Measurements from ENCODE around the gene BTBD8.
A peak's percentile ranks its signal among the peaks of the same experiment; 100 is the strongest.
"Not testable (repeated sequence)": the region's sequence is repeated elsewhere in the genome, so short reads cannot be mapped to it uniquely, and the experiment has no call there.

BTBD8 gene

DNA sequence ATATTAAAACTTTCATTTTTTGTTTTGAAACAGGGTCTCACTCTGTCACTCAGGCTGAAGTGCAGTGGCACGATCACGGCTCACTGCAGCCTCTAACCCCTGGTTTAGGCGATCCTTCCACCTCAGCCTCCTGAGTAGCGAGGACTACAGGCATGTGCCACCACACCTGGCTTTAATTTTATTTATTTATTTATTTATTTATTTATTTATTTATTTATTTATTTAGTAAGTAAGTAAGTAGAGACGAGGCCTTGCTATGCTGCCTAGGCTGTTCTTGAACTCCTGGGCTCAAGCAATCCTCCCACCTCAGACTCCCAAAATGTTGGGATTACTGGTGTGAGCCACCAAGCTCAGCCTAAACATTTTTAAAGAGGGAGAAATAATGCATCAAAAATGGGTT, 3.8 kb upstream of the BTBD8 start:
- Mint-ChIP-seq H3K36me3 (ENCODE audit: low read depth) (no peaks in the 10 kb centered on the region), H3K4me1 (ENCODE audit: low read depth) (peaks cover 3% of the 10 kb centered on the region), H3K9me3 (no peaks in the 10 kb centered on the region), H3K27ac (no peak overlapping the region), H3K27me3 (ENCODE audit: low read depth) (peaks cover 19% of the 10 kb centered on the region), H3K4me3 (no peak overlapping the region)

DNA sequence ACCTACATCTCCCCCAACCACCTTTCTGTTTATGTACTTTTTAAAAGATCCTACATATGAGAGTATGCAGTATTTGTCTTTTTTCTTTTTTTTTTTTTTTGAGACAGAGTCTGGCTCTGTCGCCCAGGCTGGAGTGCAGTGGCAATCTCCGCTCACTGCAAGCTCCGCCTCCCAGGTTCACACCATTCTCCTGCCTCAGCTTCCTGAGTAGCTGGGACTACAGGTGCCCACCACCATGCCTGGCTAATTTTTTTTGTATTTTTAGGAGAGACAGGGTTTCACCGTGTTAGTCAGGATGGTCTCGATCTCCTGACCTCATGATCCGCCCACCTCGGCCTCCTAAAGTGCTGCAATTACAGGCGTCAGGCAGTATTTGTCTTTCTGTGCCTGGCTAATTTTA, 2.1 kb upstream of the BTBD8 start:
- H3K27ac Mint-ChIP-seq; H3K4me3 Mint-ChIP-seq; H3K36me3 Mint-ChIP-seq (ENCODE audit: low read depth); H3K9me3 Mint-ChIP-seq; H3K4me1 Mint-ChIP-seq (ENCODE audit: low read depth): not testable (repeated sequence)
- peaks cover 16% of the 10 kb centered on the region for H3K27me3 Mint-ChIP-seq (ENCODE audit: low read depth)

DNA sequence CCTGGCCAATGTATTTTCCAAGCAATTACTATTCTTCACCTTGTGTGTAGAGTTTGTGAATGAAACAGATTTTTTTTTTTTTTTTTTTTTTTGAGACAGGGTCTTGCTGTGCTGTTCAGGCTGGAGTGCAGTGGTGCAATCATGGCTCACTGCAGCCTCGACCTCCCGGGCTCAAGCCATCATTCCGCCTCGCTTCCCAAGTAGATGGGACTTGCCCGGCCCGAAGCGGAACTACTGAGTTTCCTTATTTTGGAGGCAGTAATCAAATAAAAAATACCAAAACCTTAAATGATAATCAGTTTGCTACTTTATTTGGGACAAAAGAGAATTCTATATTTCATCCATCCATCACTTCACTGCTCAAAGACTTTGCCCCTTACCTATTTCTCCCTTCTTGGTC, 704 bp upstream of the BTBD8 start:
- no peak overlapping the region for H3K27ac Mint-ChIP-seq
- H3K4me1 Mint-ChIP-seq (ENCODE audit: low read depth): peaks cover 3% of the 10 kb centered on the region
- H3K36me3 Mint-ChIP-seq (ENCODE audit: low read depth): no peaks in the 10 kb centered on the region
- H3K27me3 Mint-ChIP-seq (ENCODE audit: low read depth): peaks cover 7% of the 10 kb centered on the region
- no peak overlapping the region for H3K4me3 Mint-ChIP-seq
- no peaks in the 10 kb centered on the region for H3K9me3 Mint-ChIP-seq

GRCh38 chr1:92081031-92081430, 886 bp downstream of the BTBD8 start:
- H3K4me3 Mint-ChIP-seq: peak overlapping the region; percentile 97
- peaks cover 12% of the 10 kb centered on the region for H3K9me3 Mint-ChIP-seq
- peaks cover 3% of the 10 kb centered on the region for H3K4me1 Mint-ChIP-seq (ENCODE audit: low read depth)
- H3K27me3 Mint-ChIP-seq (ENCODE audit: low read depth): no peaks in the 10 kb centered on the region
- no peak overlapping the region for H3K27ac Mint-ChIP-seq
- peaks cover 2% of the 10 kb centered on the region for H3K36me3 Mint-ChIP-seq (ENCODE audit: low read depth)

DNA sequence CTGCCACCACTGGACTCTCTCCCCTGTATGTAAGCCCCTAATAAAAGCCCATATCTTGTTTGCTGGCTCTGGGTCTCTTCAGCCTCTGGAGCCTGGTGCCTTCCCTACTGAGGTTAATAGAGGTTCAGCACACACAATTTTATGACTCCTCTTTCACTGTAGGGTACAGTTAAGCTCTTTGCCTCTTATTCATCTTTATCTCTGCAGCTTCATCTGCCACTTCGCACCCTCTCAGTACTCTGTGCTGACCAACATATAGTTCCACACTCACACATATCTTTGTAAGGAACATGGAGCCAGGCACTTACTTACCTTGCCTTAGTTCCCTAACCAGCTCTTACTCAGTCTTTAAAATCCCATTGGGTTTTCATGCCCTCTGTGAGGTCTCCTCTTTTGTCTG, 4.5 kb downstream of the BTBD8 start:
- H3K27ac Mint-ChIP-seq: no peak overlapping the region
- no peak overlapping the region for H3K4me3 Mint-ChIP-seq

GRCh38 chr1:92085727-92086126, 5.6 kb downstream of the BTBD8 start:
- peaks cover 2% of the 10 kb centered on the region for H3K36me3 Mint-ChIP-seq (ENCODE audit: low read depth)
- H3K4me1 Mint-ChIP-seq (ENCODE audit: low read depth): no peaks in the 10 kb centered on the region
- H3K27me3 Mint-ChIP-seq (ENCODE audit: low read depth): no peaks in the 10 kb centered on the region
- no peak overlapping the region for H3K27ac Mint-ChIP-seq
- no peak overlapping the region for H3K4me3 Mint-ChIP-seq
- H3K9me3 Mint-ChIP-seq: peaks cover 19% of the 10 kb centered on the region

More for the DNA sequence above, 4.5 kb downstream of the BTBD8 start:
- Mint-ChIP-seq H3K27me3 (ENCODE audit: low read depth) (no peaks in the 10 kb centered on the region), H3K36me3 (ENCODE audit: low read depth) (peaks cover 2% of the 10 kb centered on the region), H3K9me3 (peaks cover 19% of the 10 kb centered on the region), H3K4me1 (ENCODE audit: low read depth) (peaks cover 3% of the 10 kb centered on the region)

DNA sequence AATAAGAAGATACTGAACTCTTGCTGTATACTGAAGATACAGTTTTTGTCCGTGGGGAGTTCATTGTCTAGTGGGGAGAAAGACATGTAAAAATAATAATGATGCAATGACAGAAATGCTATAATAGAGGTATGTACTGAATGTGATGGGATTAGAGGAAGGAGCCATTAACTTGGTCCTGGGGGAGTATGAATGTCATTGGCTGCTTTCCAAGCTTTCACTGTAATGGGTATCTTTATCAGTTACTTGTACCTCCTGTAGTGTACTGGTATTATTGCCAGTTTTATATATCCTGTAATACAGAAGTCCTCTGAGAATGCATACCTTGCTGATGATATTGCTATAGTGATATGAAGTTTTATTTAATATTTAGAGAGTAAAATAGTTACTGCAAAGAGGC, 7.4 kb downstream of the BTBD8 start:
- Mint-ChIP-seq H3K36me3 (ENCODE audit: low read depth) (peaks cover 2% of the 10 kb centered on the region), H3K9me3 (peaks cover 19% of the 10 kb centered on the region), H3K4me3 (no peak overlapping the region), H3K27ac (no peak overlapping the region), H3K4me1 (ENCODE audit: low read depth) (no peaks in the 10 kb centered on the region), H3K27me3 (ENCODE audit: low read depth) (no peaks in the 10 kb centered on the region)

- Mint-ChIP-seq H3K9me3 (peaks cover 2% of the 10 kb centered on the region), H3K27ac (no peak overlapping the region), H3K36me3 (ENCODE audit: low read depth) (peaks cover 2% of the 10 kb centered on the region), H3K27me3 (ENCODE audit: low read depth) (no peaks in the 10 kb centered on the region), H3K4me1 (ENCODE audit: low read depth) (peaks cover 2% of the 10 kb centered on the region), H3K4me3 (no peak overlapping the region)
These were observed 11.5 kb downstream of the BTBD8 start for GRCh38 chr1:92091625-92092024.

GRCh38 chr1:92094090-92094489, 13.9 kb downstream of the BTBD8 start:
- Mint-ChIP-seq H3K4me3 (no peak overlapping the region), H3K27ac (no peak overlapping the region), H3K4me1 (ENCODE audit: low read depth) (peaks cover 2% of the 10 kb centered on the region), H3K27me3 (ENCODE audit: low read depth) (no peaks in the 10 kb centered on the region), H3K9me3 (no peaks in the 10 kb centered on the region), H3K36me3 (ENCODE audit: low read depth) (peaks cover 2% of the 10 kb centered on the region)

DNA sequence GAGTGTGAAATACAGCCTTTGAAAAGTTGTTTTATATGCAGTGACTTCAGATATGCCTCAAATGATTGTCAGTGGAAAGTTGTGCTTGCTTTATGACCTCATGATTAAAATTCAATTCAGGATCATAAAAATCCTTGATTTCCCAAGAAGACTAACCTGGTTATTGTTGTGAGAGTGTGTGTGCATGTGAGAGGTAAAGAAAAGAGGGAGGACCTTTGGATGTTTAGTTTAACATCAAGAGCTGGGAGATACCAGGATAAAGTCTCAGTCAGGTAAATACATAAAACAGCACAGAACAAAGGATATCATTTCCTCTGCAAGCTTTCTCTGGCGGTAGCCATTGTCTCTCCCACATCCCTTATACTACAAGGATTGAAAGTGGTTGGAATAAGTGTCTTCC, 14.4 kb downstream of the BTBD8 start:
- H3K36me3 Mint-ChIP-seq (ENCODE audit: low read depth): peaks cover 2% of the 10 kb centered on the region
- no peak overlapping the region for H3K4me3 Mint-ChIP-seq
- no peaks in the 10 kb centered on the region for H3K9me3 Mint-ChIP-seq
- H3K4me1 Mint-ChIP-seq (ENCODE audit: low read depth): peaks cover 2% of the 10 kb centered on the region
- H3K27me3 Mint-ChIP-seq (ENCODE audit: low read depth): no peaks in the 10 kb centered on the region
- H3K27ac Mint-ChIP-seq: no peak overlapping the region

GRCh38 chr1:92095874-92096273, 15.7 kb downstream of the BTBD8 start:
- Mint-ChIP-seq H3K27me3 (ENCODE audit: low read depth) (no peaks in the 10 kb centered on the region), H3K4me1 (ENCODE audit: low read depth) (peaks cover 2% of the 10 kb centered on the region), H3K4me3 (no peak overlapping the region), H3K36me3 (ENCODE audit: low read depth) (peaks cover 2% of the 10 kb centered on the region), H3K9me3 (no peaks in the 10 kb centered on the region), H3K27ac (no peak overlapping the region)

DNA sequence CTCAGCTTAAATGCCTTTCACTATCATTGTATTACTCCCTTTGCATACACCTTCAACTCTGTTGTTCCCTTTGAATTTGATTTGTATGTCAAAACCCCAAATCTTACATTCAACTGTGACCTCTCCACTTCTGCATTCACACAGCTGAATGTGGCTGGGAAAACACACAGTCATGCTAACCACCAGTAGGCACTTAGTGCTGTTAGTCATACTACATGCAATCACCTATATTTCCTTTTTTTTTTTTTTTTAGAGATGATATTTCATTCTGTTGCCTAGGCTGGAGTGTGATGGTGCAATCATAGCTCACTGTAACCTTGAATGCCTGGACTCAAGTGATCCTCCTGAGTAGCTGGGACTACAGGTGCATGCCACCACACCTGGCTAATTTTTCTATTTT, 16.2 kb downstream of the BTBD8 start:
- H3K27ac Mint-ChIP-seq: no peak overlapping the region
- H3K4me1 Mint-ChIP-seq (ENCODE audit: low read depth): peaks cover 2% of the 10 kb centered on the region
- no peaks in the 10 kb centered on the region for H3K9me3 Mint-ChIP-seq
- H3K4me3 Mint-ChIP-seq: no peak overlapping the region
- H3K27me3 Mint-ChIP-seq (ENCODE audit: low read depth): no peaks in the 10 kb centered on the region
- H3K36me3 Mint-ChIP-seq (ENCODE audit: low read depth): peaks cover 2% of the 10 kb centered on the region

DNA sequence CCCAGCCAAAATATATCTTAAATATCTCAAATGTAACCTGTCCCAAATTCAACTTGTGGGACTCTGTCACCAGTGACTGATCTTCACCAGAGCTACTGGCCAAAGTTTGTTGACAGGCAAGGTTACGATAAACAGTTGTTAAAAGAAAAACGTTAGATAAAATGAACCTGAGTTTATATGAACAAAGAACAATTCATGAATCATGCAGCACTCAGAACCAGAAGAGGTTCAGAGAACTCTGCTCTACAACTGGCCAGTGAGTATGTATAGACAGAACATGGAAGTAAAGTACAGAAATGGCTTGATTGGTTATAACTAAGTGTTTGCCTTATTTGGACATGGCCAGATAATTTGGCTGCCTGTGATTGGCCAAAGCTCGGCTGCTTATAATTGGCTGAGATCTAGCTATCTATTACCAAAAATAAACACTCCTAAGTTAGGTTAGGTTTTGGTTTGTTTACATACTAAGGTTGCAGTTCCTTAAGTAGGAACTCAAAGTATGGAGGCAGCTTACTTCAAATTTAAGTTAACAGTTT, 25.5 kb downstream of the BTBD8 start:
- no peaks in the 10 kb centered on the region for H3K4me1 Mint-ChIP-seq (ENCODE audit: low read depth)
- no peak overlapping the region for H3K27ac Mint-ChIP-seq
- no peak overlapping the region for H3K4me3 Mint-ChIP-seq
- no peaks in the 10 kb centered on the region for H3K27me3 Mint-ChIP-seq (ENCODE audit: low read depth)
- no peaks in the 10 kb centered on the region for H3K9me3 Mint-ChIP-seq
- H3K36me3 Mint-ChIP-seq (ENCODE audit: low read depth): no peaks in the 10 kb centered on the region

DNA sequence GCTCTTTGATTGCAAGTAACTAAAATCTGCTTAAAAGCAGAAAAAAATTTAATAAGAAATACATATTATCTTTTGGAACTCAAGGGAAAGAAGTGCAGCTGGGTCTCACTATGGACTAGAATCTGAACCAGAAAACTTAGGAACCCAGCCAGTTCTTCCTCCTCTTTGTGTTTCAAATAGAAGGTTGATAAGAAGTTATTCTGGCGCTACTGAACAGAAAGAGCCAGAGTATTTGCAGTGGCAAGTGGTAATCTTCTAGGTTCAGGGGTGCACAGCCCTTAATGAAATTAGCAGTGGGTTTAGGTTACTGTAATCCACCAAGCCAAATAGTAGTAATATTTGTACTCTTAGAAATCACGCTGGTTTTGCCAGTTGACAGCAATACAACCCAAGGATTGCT, 28.5 kb downstream of the BTBD8 start:
- Mint-ChIP-seq H3K4me3 (no peak overlapping the region), H3K36me3 (ENCODE audit: low read depth) (no peaks in the 10 kb centered on the region), H3K4me1 (ENCODE audit: low read depth) (no peaks in the 10 kb centered on the region), H3K27ac (no peak overlapping the region), H3K27me3 (ENCODE audit: low read depth) (no peaks in the 10 kb centered on the region), H3K9me3 (no peaks in the 10 kb centered on the region)

GRCh38 chr1:92117526-92117925, 37.4 kb downstream of the BTBD8 start:
- Mint-ChIP-seq H3K9me3 (no peaks in the 10 kb centered on the region), H3K36me3 (ENCODE audit: low read depth) (no peaks in the 10 kb centered on the region), H3K4me1 (ENCODE audit: low read depth) (no peaks in the 10 kb centered on the region), H3K4me3 (no peak overlapping the region), H3K27ac (no peak overlapping the region), H3K27me3 (ENCODE audit: low read depth) (no peaks in the 10 kb centered on the region)

- Mint-ChIP-seq H3K9me3 (no peaks in the 10 kb centered on the region), H3K27me3 (ENCODE audit: low read depth) (no peaks in the 10 kb centered on the region), H3K4me3 (no peak overlapping the region), H3K4me1 (ENCODE audit: low read depth) (peaks cover under 1% of the 10 kb centered on the region), H3K27ac (no peak overlapping the region), H3K36me3 (ENCODE audit: low read depth) (no peaks in the 10 kb centered on the region)
These were observed 38.7 kb downstream of the BTBD8 start for GRCh38 chr1:92118826-92119225.

Measured in T-helper 1 cell treated with Interleukin-12 subunit alpha and Interleukin-12 subunit beta and Interleukin-4 antibody, amounts not matched to agents 30 μg/mL and 1 μg/mL, for 36 hours (primary cell).